Panc1 (cell line): ENCODE data around the gene RAB15. TPM values are rescaled to one million over a fixed set of nuclear protein-coding genes. Genes with fewer than 3 reads are reported as not detected.

Source experiments
- ATAC-seq: fragments of 200-7000 bp; cut with Tn5 transposase; 2 replicates; pipeline ENCODE4 v1.9.1; 2020; ENCODE audit warnings: mild to moderate bottlenecking, moderate library complexity
- BruUV-seq: library from RNA; stranded (reverse); fragments of 400-500 nt; replicated peaks from 2 replicates; lab custom pipeline; 2021; lab: Mats Ljungman, UMichigan
- CTCF ChIA-PET: fragments of 300-600 bp; sonication (Branson Sonifier 250); formaldehyde crosslinking; loops from one replicate; lab custom pipeline; 2022; ENCODE audit warnings: antibody characterized with exemption; lab: Charles Lee
- POLR2A ChIA-PET: fragments of 300-600 bp; sonication (Branson Sonifier 250); formaldehyde crosslinking; loops from one replicate; lab custom pipeline; 2022; ENCODE audit warnings: antibody characterized with exemption; lab: Charles Lee
- DNase-seq: peaks from one replicate; pipeline ENCODE4 v3.0.0-alpha.2; 2010; ENCODE audit warnings: low read depth, low spot score
- H3K27ac ChIP-seq: 2 replicates; pipeline ENCODE4 v1.5.1; 2011; ENCODE audit warnings: mild to moderate bottlenecking, low read length, inconsistent platforms
- H3K27me3 ChIP-seq: fragments of 200-500 bp; sonication (Bioruptor generic); 2 replicates; pipeline ENCODE4 v1.6.0; 2014; ENCODE audit warnings: low read length, inconsistent platforms; ENCODE audit not compliant: control insufficient read depth, insufficient read depth
- H3K36me3 ChIP-seq: fragments of 200-500 bp; sonication (Bioruptor generic); 2 replicates; pipeline ENCODE4 v1.5.1; 2014; ENCODE audit warnings: inconsistent platforms, mild to moderate bottlenecking, low read length, moderate library complexity; ENCODE audit not compliant: control insufficient read depth, insufficient read depth
- H3K4me1 ChIP-seq: 2 replicates; pipeline ENCODE4 v1.5.1; 2011; ENCODE audit warnings: inconsistent platforms, mild to moderate bottlenecking, low read length, moderate library complexity; ENCODE audit not compliant: control insufficient read depth, insufficient read depth
- H3K4me3 ChIP-seq, 2 experiments: 2 replicates each; pipeline ENCODE4 v1.5.1; 2011 to 2012; ENCODE audit warnings: low read depth in 2 of 2, low read length in 2 of 2, mild to moderate bottlenecking in 2 of 2, inconsistent platforms in 1 of 2, moderate library complexity in 1 of 2
- H3K9me3 ChIP-seq: fragments of 200-500 bp; sonication (Bioruptor generic); 2 replicates; pipeline ENCODE4 v1.5.1; 2014; ENCODE audit warnings: low read depth, mild to moderate bottlenecking, inconsistent platforms, low read length, moderate library complexity; ENCODE audit not compliant: control insufficient read depth, insufficient read depth
- CTCF ChIP-seq: fragments of 450-650 bp; IDR thresholded peaks from 2 replicates; pipeline ENCODE4 v1.5.1; 2017; ENCODE audit warnings: mild to moderate bottlenecking
- POLR2AphosphoS5 ChIP-seq: IDR thresholded peaks from 2 replicates; pipeline ENCODE4 v1.6.1; 2012; ENCODE audit warnings: mild to moderate bottlenecking, low read depth, low read length, moderate library complexity
- REST ChIP-seq, 2 experiments: IDR thresholded peaks; 2 replicates each; pipeline ENCODE4 v1.6.1; 2011 to 2012; ENCODE audit warnings: low read depth in 2 of 2, control low read depth in 1 of 2, low read length in 1 of 2, mild to moderate bottlenecking in 1 of 2, moderate library complexity in 1 of 2; ENCODE audit not compliant: insufficient read depth in 1 of 2
- SIN3A ChIP-seq: IDR thresholded peaks from 2 replicates; pipeline ENCODE4 v1.6.1; 2012; ENCODE audit warnings: low read depth, mild to moderate bottlenecking, low read length, moderate library complexity, borderline replicate concordance; ENCODE audit not compliant: insufficient read depth
- TCF7L2 ChIP-seq: IDR thresholded peaks from 2 replicates; pipeline ENCODE4 v1.6.1; 2011; ENCODE audit warnings: mild to moderate bottlenecking, low read depth, low read length, inconsistent platforms
- in situ Hi-C: cut with HindIII; loops from 2 replicates; pipeline ENCODE4 v1.10.0; 2016; ENCODE audit warnings: low sequenced_read_pairs, low pct_unique_long_range_greater_than_20kb
- intact Hi-C: fragments of 100-400 bp; cut with micrococcal nuclease; formaldehyde crosslinking; loops from one replicate; pipeline ENCODE4 v1.10.0; 2022; ENCODE audit not compliant: unreplicated experiment
- total RNA-seq: library from RNA; stranded (reverse); gene quantifications from one replicate; pipeline ENCODE4 v1.2.1, GENCODE V29; 2021; ENCODE audit not compliant: unreplicated experiment

RAB15 gene
- total RNA-seq, 1 experiment from 2014 or later, result 6.0 TPM

- H3K4me3 ChIP-seq, result no peak overlapping the region
- ATAC-seq (no peak), DNase-seq (no peak)
- H3K4me1 ChIP-seq, result no peaks in the 10 kb centered on the region
- no peaks in the 10 kb centered on the region for H3K9me3 ChIP-seq
- ChIA-PET CTCF (no interaction called here), POLR2A (no interaction called here)
- no peak for TF ChIP-seq REST (IDR thresholded peaks at IDR 0.05; ENCODE audit: insufficient read depth in 1 of 2, low read depth in 2 of 2, low read length in 1 of 2)
- no peak for TF ChIP-seq CTCF
- no peak for TF ChIP-seq POLR2AphosphoS5
- no peak for TF ChIP-seq SIN3A
- no peak for TF ChIP-seq TCF7L2
- intact Hi-C loops (no loop called here), in situ Hi-C loops (no loop called here)
- H3K27me3 ChIP-seq, result no peaks in the 10 kb centered on the region
- BruUV-seq, result no TSS peak
- H3K27ac ChIP-seq, result no peak overlapping the region
- no peaks in the 10 kb centered on the region; the same call in 1 of the 2 replicates for H3K36me3 ChIP-seq
Observed at GRCh38 chr14:65010211-65010931, 38.2 kb upstream of the RAB15 start.

- ATAC-seq (no peak), DNase-seq (no peak)
- ChIA-PET CTCF (no interaction called here), POLR2A (no interaction called here)
- no peak for TF ChIP-seq CTCF
- TF ChIP-seq POLR2AphosphoS5, result no peak
- TF ChIP-seq REST (IDR thresholded peaks at IDR 0.05; ENCODE audit: insufficient read depth in 1 of 2, low read depth in 2 of 2, low read length in 1 of 2), result no peak
- TF ChIP-seq TCF7L2, result no peak
- no peak for TF ChIP-seq SIN3A
- intact Hi-C loops (no loop called here), in situ Hi-C loops (no loop called here)
- H3K4me3 ChIP-seq, result no peak overlapping the region
- no peaks in the 10 kb centered on the region for H3K27me3 ChIP-seq
- H3K4me1 ChIP-seq, result no peaks in the 10 kb centered on the region
- H3K27ac ChIP-seq, result no peak overlapping the region
- H3K36me3 ChIP-seq, result no peaks in the 10 kb centered on the region; the same call in 1 of the 2 replicates
- H3K9me3 ChIP-seq, result no peaks in the 10 kb centered on the region
- no TSS peak for BruUV-seq
Observed at GRCh38 chr14:65007202-65007601, 35.1 kb upstream of the RAB15 start.
